Kidney epithelial cell (primary cell): Measurements from ENCODE around the gene TPCN2. TPM values are rescaled to one million over a fixed set of nuclear protein-coding genes. Genes with fewer than 3 reads are reported as not detected.

Experiments
- DNase-seq: peaks from one replicate; pipeline ENCODE4 v3.0.0-alpha.2; 2010; ENCODE audit warnings: low read depth
- H3K27me3 ChIP-seq: 2 replicates; pipeline ENCODE4 v1.6.0; 2011; ENCODE audit warnings: low read length; ENCODE audit not compliant: control insufficient read depth, insufficient read depth
- H3K36me3 ChIP-seq: 2 replicates; pipeline ENCODE4 v1.5.1; 2011; ENCODE audit warnings: low read length; ENCODE audit not compliant: control insufficient read depth, insufficient read depth
- H3K4me3 ChIP-seq: 2 replicates; pipeline ENCODE4 v1.5.1; 2011; ENCODE audit warnings: low read depth, mild to moderate bottlenecking, control low read depth, low read length
- CTCF ChIP-seq: IDR thresholded peaks from 2 replicates; pipeline ENCODE4 v1.5.1; 2011; ENCODE audit warnings: mild to moderate bottlenecking, moderate library complexity, low read length, control low read depth, inconsistent platforms; ENCODE audit not compliant: insufficient read depth, poor library complexity, severe bottlenecking
- total RNA-seq: library from RNA; depleted of rRNA; stranded (reverse); fragments of >200 nt; gene quantifications from 2 replicates; pipeline ENCODE4 v1.2.3, GENCODE V29; 2015

TPCN2 gene
- total RNA-seq, 1 donor from 2014 or later: 8.9 TPM

- no peak for TF ChIP-seq CTCF
- Histone ChIP-seq H3K27me3 (peaks cover 3% of the 10 kb centered on the region), H3K36me3 (no peaks in the 10 kb centered on the region), H3K4me3 (no peak overlapping the region)
- DNase-seq: no peak
Observed at GRCh38 chr11:69004411-69005182, 44.1 kb upstream of the TPCN2 start.

- no peak overlapping the region for H3K4me3 ChIP-seq
- TF ChIP-seq CTCF: no peak
- no peak for DNase-seq
- H3K27me3 ChIP-seq: peaks cover 3% of the 10 kb centered on the region
- no peaks in the 10 kb centered on the region for H3K36me3 ChIP-seq
Observed at GRCh38 chr11:69005183-69005630, 43.5 kb upstream of the TPCN2 start.

GRCh38 chr11:69005631-69006368 lies 42.9 kb upstream of the TPCN2 start:
- no peak for DNase-seq
- no peak for TF ChIP-seq CTCF
- H3K4me3 ChIP-seq: no peak overlapping the region
- peaks cover 3% of the 10 kb centered on the region for H3K27me3 ChIP-seq
- no peaks in the 10 kb centered on the region for H3K36me3 ChIP-seq

GRCh38 chr11:69006816-69007215 lies 41.9 kb upstream of the TPCN2 start:
- Histone ChIP-seq H3K27me3 (peaks cover 3% of the 10 kb centered on the region), H3K36me3 (no peaks in the 10 kb centered on the region), H3K4me3 (no peak overlapping the region)
- no peak for DNase-seq
- TF ChIP-seq CTCF: no peak

GRCh38 chr11:69007975-69008381 lies 40.8 kb upstream of the TPCN2 start:
- no peaks in the 10 kb centered on the region for H3K27me3 ChIP-seq
- H3K36me3 ChIP-seq: no peaks in the 10 kb centered on the region
- no peak for TF ChIP-seq CTCF
- no peak for DNase-seq
- H3K4me3 ChIP-seq: no peak overlapping the region
